ENCODE measurements around the gene CYS1. TPM values are rescaled to one million over a fixed set of nuclear protein-coding genes. Genes with fewer than 3 reads are reported as not detected.

CYS1 gene
- total and polyA plus RNA-seq, 2 of the 13 experiments (the other 11 are each of a cell fraction or from before 2014, with no cell fraction given) = 0.04 TPM; not detected in 1

DNA sequence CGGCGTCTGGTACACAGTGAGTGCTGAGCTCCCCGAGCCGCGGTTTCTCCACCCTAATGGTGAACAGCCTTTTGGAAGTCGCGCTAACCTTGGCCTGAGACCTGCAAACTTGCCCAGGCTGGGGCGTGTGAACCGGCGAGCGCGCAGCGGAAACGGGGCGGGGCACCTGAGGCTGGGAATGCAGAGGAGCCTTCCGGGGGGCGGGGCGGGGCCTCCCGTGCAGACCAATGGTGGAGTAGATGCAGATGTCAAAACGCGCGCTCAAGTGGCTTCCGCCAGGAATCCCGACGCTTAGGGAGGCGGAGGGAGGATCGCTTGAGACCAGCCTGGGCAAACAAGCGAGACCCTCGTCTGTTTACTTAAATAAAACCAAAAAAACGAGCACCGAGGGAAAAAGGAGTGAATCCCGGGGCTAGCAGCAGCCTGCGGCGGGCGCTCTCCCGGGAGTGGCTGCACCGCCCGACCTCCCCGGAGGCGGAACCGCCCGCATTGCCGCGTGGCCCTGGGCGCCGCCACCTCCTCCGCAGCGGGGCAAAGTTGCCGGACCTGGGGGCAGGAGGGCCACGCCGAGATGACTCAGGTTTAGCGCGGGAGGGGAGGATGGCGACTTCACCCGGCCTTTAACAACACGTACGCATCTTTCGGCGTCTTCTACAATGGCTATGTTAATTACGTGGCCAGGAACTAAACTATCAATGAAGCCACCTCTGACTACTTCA is 40.1 kb upstream of the CYS1 start (continued):
- TF ChIP-seq, protein P1, sequence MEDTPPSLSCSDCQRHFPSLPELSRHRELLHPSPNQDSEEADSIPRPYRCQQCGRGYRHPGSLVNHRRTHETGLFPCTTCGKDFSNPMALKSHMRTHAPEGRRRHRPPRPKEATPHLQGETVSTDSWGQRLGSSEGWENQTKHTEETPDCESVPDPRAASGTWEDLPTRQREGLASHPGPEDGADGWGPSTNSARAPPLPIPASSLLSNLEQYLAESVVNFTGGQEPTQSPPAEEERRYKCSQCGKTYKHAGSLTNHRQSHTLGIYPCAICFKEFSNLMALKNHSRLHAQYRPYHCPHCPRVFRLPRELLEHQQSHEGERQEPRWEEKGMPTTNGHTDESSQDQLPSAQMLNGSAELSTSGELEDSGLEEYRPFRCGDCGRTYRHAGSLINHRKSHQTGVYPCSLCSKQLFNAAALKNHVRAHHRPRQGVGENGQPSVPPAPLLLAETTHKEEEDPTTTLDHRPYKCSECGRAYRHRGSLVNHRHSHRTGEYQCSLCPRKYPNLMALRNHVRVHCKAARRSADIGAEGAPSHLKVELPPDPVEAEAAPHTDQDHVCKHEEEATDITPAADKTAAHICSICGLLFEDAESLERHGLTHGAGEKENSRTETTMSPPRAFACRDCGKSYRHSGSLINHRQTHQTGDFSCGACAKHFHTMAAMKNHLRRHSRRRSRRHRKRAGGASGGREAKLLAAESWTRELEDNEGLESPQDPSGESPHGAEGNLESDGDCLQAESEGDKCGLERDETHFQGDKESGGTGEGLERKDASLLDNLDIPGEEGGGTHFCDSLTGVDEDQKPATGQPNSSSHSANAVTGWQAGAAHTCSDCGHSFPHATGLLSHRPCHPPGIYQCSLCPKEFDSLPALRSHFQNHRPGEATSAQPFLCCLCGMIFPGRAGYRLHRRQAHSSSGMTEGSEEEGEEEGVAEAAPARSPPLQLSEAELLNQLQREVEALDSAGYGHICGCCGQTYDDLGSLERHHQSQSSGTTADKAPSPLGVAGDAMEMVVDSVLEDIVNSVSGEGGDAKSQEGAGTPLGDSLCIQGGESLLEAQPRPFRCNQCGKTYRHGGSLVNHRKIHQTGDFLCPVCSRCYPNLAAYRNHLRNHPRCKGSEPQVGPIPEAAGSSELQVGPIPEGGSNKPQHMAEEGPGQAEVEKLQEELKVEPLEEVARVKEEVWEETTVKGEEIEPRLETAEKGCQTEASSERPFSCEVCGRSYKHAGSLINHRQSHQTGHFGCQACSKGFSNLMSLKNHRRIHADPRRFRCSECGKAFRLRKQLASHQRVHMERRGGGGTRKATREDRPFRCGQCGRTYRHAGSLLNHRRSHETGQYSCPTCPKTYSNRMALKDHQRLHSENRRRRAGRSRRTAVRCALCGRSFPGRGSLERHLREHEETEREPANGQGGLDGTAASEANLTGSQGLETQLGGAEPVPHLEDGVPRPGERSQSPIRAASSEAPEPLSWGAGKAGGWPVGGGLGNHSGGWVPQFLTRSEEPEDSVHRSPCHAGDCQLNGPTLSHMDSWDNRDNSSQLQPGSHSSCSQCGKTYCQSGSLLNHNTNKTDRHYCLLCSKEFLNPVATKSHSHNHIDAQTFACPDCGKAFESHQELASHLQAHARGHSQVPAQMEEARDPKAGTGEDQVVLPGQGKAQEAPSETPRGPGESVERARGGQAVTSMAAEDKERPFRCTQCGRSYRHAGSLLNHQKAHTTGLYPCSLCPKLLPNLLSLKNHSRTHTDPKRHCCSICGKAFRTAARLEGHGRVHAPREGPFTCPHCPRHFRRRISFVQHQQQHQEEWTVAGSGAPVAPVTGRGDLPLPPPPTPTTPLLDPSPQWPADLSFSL (CRISPR knock-in tag; IDR thresholded peaks at IDR 0.05) = peak; percentile 56; the same call in 1 of the 2 replicates
- TF ChIP-seq ZNF224 (CRISPR knock-in tag; IDR thresholded peaks at IDR 0.05) (peak; percentile 91), SALL1 (CRISPR knock-in tag; IDR thresholded peaks at IDR 0.05) (peak; percentile 87), PPARG (CRISPR knock-in tag; conservative IDR thresholded peaks at IDR 0.05) (peak; percentile 68), NFE2L1 (CRISPR knock-in tag; IDR thresholded peaks at IDR 0.05; ENCODE audit: borderline replicate concordance) (peak; percentile 95), SNAI1 (CRISPR knock-in tag; IDR thresholded peaks at IDR 0.05; ENCODE audit: borderline replicate concordance) (peak; percentile 49; the same call in 1 of the 2 replicates), TCF7L2 (IDR thresholded peaks at IDR 0.05; ENCODE audit: low read depth, low read length) (no peak), ZNF260 (CRISPR knock-in tag; IDR thresholded peaks at IDR 0.05; ENCODE audit: borderline replicate concordance, low read depth) (no peak), POLR2G (IDR thresholded peaks at IDR 0.05; ENCODE audit: low read depth, low read length) (peak; percentile 92), STAG1 (CRISPR knock-in tag; IDR thresholded peaks at IDR 0.05) (no peak), NFIB (CRISPR knock-in tag; IDR thresholded peaks at IDR 0.05; ENCODE audit: borderline replicate concordance) (no peak), ZNF264 (CRISPR knock-in tag; IDR thresholded peaks at IDR 0.05) (no peak), ZNF619 (CRISPR knock-in tag; IDR thresholded peaks at IDR 0.05) (no peak), NFRKB (IDR thresholded peaks at IDR 0.05) (no peak), ARNT2 (CRISPR knock-in tag; IDR thresholded peaks at IDR 0.05; ENCODE audit: low read depth) (peak; percentile 23; the same call in 1 of the 2 replicates), ZNF441 (CRISPR knock-in tag; IDR thresholded peaks at IDR 0.05; ENCODE audit: borderline replicate concordance) (peak; percentile 81; the same call in 1 of the 2 replicates), IKZF4 (CRISPR knock-in tag; IDR thresholded peaks at IDR 0.05; ENCODE audit: borderline replicate concordance, low read depth, not compliant biosample characterization) (peak; percentile 42)
- TF ChIP-seq, protein P2, sequence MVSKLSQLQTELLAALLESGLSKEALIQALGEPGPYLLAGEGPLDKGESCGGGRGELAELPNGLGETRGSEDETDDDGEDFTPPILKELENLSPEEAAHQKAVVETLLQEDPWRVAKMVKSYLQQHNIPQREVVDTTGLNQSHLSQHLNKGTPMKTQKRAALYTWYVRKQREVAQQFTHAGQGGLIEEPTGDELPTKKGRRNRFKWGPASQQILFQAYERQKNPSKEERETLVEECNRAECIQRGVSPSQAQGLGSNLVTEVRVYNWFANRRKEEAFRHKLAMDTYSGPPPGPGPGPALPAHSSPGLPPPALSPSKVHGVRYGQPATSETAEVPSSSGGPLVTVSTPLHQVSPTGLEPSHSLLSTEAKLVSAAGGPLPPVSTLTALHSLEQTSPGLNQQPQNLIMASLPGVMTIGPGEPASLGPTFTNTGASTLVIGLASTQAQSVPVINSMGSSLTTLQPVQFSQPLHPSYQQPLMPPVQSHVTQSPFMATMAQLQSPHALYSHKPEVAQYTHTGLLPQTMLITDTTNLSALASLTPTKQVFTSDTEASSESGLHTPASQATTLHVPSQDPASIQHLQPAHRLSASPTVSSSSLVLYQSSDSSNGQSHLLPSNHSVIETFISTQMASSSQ (IDR thresholded peaks at IDR 0.05; ENCODE audit: low read depth) = 0 out of 2 replicates have a peak, but pooled peaks have one; percentile 5
- TF ChIP-seq, protein P2 (CRISPR knock-in tag; IDR thresholded peaks at IDR 0.05; ENCODE audit: borderline replicate concordance) = peak; percentile 70

All from HepG2 (cell line).